Measurements from ENCODE around the gene SEL1L3.

The SEL1L3 gene

GRCh38 chr4:25786497-25787065, 76.2 kb downstream of the SEL1L3 start:
- TF ChIP-seq CTCF (IDR thresholded peaks at IDR 0.05; ENCODE audit: low read depth, low read length, missing control alignments): no peak
- no peak for DNase-seq (ENCODE audit: low read depth)
- H3K4me3 ChIP-seq (ENCODE audit: low read depth, low read length): no peak overlapping the region

GRCh38 chr4:25783943-25784342, 78.8 kb downstream of the SEL1L3 start:
- no peak overlapping the region for H3K4me3 ChIP-seq (ENCODE audit: low read depth, low read length)
- DNase-seq (ENCODE audit: low read depth): no peak
- TF ChIP-seq CTCF (IDR thresholded peaks at IDR 0.05; ENCODE audit: low read depth, low read length, missing control alignments): no peak

GRCh38 chr4:25783126-25783525, 79.7 kb downstream of the SEL1L3 start:
- TF ChIP-seq CTCF (IDR thresholded peaks at IDR 0.05; ENCODE audit: low read depth, low read length, missing control alignments): no peak
- no peak for DNase-seq (ENCODE audit: low read depth)
- no peak overlapping the region for H3K4me3 ChIP-seq (ENCODE audit: low read depth, low read length)

- TF ChIP-seq CTCF (IDR thresholded peaks at IDR 0.05; ENCODE audit: low read depth, low read length, missing control alignments): no peak
- H3K4me3 ChIP-seq (ENCODE audit: low read depth, low read length): no peak overlapping the region
- DNase-seq (ENCODE audit: low read depth): no peak
Observed at GRCh38 chr4:25782482-25782881, 80.3 kb downstream of the SEL1L3 start.

- TF ChIP-seq CTCF (IDR thresholded peaks at IDR 0.05; ENCODE audit: low read depth, low read length, missing control alignments): no peak
- no peak for DNase-seq (ENCODE audit: low read depth)
- no peak overlapping the region for H3K4me3 ChIP-seq (ENCODE audit: low read depth, low read length)
Observed at GRCh38 chr4:25779021-25779420, 83.8 kb downstream of the SEL1L3 start.

- TF ChIP-seq CTCF (IDR thresholded peaks at IDR 0.05; ENCODE audit: low read depth, low read length, missing control alignments): no peak
- DNase-seq (ENCODE audit: low read depth): no peak
- H3K4me3 ChIP-seq (ENCODE audit: low read depth, low read length): no peak overlapping the region
Observed at GRCh38 chr4:25776795-25777194, 86.0 kb downstream of the SEL1L3 start.

- no peak for TF ChIP-seq CTCF (IDR thresholded peaks at IDR 0.05; ENCODE audit: low read depth, low read length, missing control alignments)
- no peak overlapping the region for H3K4me3 ChIP-seq (ENCODE audit: low read depth, low read length)
- DNase-seq (ENCODE audit: low read depth): no peak
Observed at GRCh38 chr4:25775166-25775565, 87.6 kb downstream of the SEL1L3 start.

Measured in GM12864 (cell line).